ENCODE data around the gene ZIC5. TPM values are rescaled to one million over a fixed set of nuclear protein-coding genes. Genes with fewer than 3 reads are reported as not detected.

ZIC5 gene
- polyA plus RNA-seq, 1 donor from 2014 or later, result 0.94 TPM

DNA sequence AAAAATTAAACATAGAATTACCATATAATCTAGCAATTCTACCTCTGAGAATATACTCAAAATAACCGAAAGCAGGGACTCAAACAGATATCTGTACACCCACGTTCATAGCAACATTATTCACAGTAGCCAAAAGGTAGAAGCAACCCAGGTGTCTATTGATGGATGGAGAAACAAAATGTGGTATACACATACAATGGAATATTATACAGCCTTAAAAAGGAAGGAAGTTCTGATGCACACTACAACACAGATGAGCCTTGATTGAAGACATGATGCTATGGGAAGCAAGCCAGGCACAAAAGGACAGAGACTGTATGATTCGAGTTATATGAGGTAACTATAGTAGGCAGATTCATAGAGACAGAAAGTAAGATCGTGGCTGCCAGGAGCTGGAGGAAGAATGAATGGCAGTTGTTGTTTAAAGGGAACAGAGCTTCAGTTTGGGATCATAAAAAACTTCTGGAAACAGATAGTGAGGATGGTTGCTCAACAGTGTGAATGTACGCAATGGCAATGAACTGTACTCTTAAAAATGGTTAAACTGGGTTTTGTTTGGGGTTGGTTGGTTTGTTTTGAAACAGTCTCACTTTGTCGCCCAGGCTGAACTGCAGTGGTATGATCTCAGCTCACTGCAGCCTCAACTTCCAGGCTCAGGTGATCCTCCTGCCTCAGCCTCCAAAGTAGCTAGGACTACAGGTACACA, 47.5 kb downstream of the ZIC5 start:
- no peak for TF ChIP-seq MXI1 (conservative IDR thresholded peaks at IDR 0.05; ENCODE audit: poor library complexity, severe bottlenecking)
- TF ChIP-seq RAD21 (conservative IDR thresholded peaks at IDR 0.05), result no peak
- TF ChIP-seq EZH2 (IDR thresholded peaks at IDR 0.05; ENCODE audit: borderline replicate concordance, insufficient read depth, low read length, poor library complexity, severe bottlenecking), result no peak
- TF ChIP-seq SMC3 (conservative IDR thresholded peaks at IDR 0.05; ENCODE audit: poor library complexity), result no peak
- TF ChIP-seq, protein P1, sequence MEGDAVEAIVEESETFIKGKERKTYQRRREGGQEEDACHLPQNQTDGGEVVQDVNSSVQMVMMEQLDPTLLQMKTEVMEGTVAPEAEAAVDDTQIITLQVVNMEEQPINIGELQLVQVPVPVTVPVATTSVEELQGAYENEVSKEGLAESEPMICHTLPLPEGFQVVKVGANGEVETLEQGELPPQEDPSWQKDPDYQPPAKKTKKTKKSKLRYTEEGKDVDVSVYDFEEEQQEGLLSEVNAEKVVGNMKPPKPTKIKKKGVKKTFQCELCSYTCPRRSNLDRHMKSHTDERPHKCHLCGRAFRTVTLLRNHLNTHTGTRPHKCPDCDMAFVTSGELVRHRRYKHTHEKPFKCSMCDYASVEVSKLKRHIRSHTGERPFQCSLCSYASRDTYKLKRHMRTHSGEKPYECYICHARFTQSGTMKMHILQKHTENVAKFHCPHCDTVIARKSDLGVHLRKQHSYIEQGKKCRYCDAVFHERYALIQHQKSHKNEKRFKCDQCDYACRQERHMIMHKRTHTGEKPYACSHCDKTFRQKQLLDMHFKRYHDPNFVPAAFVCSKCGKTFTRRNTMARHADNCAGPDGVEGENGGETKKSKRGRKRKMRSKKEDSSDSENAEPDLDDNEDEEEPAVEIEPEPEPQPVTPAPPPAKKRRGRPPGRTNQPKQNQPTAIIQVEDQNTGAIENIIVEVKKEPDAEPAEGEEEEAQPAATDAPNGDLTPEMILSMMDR (IDR thresholded peaks at IDR 0.05; ENCODE audit: poor library complexity, severe bottlenecking), result no peak
- TF ChIP-seq EP300 (conservative IDR thresholded peaks at IDR 0.05; ENCODE audit: poor library complexity, severe bottlenecking), result no peak
- no peak for TF ChIP-seq TAF1 (IDR thresholded peaks at IDR 0.05; ENCODE audit: low read depth)
- TF ChIP-seq, protein P2, sequence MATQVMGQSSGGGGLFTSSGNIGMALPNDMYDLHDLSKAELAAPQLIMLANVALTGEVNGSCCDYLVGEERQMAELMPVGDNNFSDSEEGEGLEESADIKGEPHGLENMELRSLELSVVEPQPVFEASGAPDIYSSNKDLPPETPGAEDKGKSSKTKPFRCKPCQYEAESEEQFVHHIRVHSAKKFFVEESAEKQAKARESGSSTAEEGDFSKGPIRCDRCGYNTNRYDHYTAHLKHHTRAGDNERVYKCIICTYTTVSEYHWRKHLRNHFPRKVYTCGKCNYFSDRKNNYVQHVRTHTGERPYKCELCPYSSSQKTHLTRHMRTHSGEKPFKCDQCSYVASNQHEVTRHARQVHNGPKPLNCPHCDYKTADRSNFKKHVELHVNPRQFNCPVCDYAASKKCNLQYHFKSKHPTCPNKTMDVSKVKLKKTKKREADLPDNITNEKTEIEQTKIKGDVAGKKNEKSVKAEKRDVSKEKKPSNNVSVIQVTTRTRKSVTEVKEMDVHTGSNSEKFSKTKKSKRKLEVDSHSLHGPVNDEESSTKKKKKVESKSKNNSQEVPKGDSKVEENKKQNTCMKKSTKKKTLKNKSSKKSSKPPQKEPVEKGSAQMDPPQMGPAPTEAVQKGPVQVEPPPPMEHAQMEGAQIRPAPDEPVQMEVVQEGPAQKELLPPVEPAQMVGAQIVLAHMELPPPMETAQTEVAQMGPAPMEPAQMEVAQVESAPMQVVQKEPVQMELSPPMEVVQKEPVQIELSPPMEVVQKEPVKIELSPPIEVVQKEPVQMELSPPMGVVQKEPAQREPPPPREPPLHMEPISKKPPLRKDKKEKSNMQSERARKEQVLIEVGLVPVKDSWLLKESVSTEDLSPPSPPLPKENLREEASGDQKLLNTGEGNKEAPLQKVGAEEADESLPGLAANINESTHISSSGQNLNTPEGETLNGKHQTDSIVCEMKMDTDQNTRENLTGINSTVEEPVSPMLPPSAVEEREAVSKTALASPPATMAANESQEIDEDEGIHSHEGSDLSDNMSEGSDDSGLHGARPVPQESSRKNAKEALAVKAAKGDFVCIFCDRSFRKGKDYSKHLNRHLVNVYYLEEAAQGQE (IDR thresholded peaks at IDR 0.05; ENCODE audit: borderline replicate concordance), result no peak
- no peak for TF ChIP-seq POLR2AphosphoS5 (IDR thresholded peaks at IDR 0.05)
- Histone ChIP-seq H3K27me3 (ENCODE audit: insufficient read depth, low read depth, low read length) (no peaks in the 10 kb centered on the region), H3K9ac (ENCODE audit: low read length) (no peak overlapping the region), H3K9me2 (ENCODE audit: insufficient read depth, low read length) (no peaks in the 10 kb centered on the region), H3K27ac (ENCODE audit: low read length) (no peak overlapping the region), H3F3A (ENCODE audit: insufficient read depth, low read length, poor library complexity, severe bottlenecking) (no peaks in the 10 kb centered on the region), H3K79me2 (replicated peaks; ENCODE audit: insufficient read depth, low read length) (no peaks in the 10 kb centered on the region), H3K36me3 (ENCODE audit: insufficient read depth, low read length) (no peaks in the 10 kb centered on the region), H3K9me3 (ENCODE audit: low read length) (no peaks in the 10 kb centered on the region), H4K20me1 (ENCODE audit: insufficient read depth) (no peaks in the 10 kb centered on the region), H3K4me2 (ENCODE audit: low read length) (no peak overlapping the region), H3K4me3 (ENCODE audit: low read length) (no peak overlapping the region), H2AFZ (ENCODE audit: low read depth, low read length) (no peak overlapping the region)

DNA sequence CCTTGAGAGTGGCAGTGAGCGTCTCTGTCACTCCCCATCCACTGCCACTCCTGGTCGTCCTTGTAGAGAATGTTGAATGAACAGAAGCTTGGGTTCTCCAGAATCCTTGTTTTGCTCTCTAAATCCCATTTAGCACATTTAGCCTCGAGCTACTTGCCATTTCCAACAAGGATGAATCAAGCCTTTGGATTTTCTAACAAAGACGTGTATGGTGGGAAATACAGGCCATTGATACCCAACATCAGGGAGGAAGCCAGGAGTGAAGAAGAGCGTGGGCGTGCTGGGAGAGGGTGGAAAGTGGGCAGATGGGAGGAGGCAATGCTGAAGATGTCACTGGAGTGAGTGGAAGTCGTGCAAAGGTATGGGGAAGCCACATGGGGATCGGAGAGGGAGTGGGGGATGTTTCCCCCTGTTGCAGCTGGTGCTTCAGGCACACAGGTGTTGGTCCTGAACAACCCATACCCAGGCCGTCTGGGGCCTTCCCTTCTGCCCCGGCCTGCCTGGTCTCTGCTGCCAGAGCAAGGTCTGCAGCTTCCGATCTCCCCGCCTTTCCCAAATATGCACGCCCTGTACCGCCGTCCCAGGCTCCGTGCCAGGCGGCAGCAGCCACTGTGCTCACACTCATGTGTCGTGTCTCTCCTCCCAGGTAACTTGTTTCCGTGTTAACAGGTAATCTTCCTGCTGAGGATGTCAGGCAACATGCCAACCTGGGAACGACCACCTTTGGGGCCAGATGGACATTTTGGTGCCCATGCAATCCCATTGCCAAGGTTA, 48.7 kb downstream of the ZIC5 start:
- Histone ChIP-seq H4K20me1 (ENCODE audit: insufficient read depth) (no peaks in the 10 kb centered on the region), H3K4me3 (ENCODE audit: low read length) (no peak overlapping the region)

More for the DNA sequence above, 48.7 kb downstream of the ZIC5 start:
- Histone ChIP-seq H3K27ac (ENCODE audit: low read length) (no peak overlapping the region), H3K27me3 (ENCODE audit: insufficient read depth, low read depth, low read length) (no peaks in the 10 kb centered on the region), H3K9me2 (ENCODE audit: insufficient read depth, low read length) (no peaks in the 10 kb centered on the region), H3K9me3 (ENCODE audit: low read length) (no peaks in the 10 kb centered on the region), H3K9ac (ENCODE audit: low read length) (no peak overlapping the region), H2AFZ (ENCODE audit: low read depth, low read length) (no peak overlapping the region), H3F3A (ENCODE audit: insufficient read depth, low read length, poor library complexity, severe bottlenecking) (no peaks in the 10 kb centered on the region), H3K4me2 (ENCODE audit: low read length) (no peak overlapping the region), H3K36me3 (ENCODE audit: insufficient read depth, low read length) (no peaks in the 10 kb centered on the region), H3K79me2 (replicated peaks; ENCODE audit: insufficient read depth, low read length) (no peaks in the 10 kb centered on the region)
- TF ChIP-seq SMC3 (conservative IDR thresholded peaks at IDR 0.05; ENCODE audit: poor library complexity), result no peak
- TF ChIP-seq RAD21 (conservative IDR thresholded peaks at IDR 0.05), result no peak
- no peak for TF ChIP-seq EZH2 (IDR thresholded peaks at IDR 0.05; ENCODE audit: borderline replicate concordance, insufficient read depth, low read length, poor library complexity, severe bottlenecking)
- no peak for TF ChIP-seq POLR2AphosphoS5 (IDR thresholded peaks at IDR 0.05)
- no peak for TF ChIP-seq EP300 (conservative IDR thresholded peaks at IDR 0.05; ENCODE audit: poor library complexity, severe bottlenecking)
- no peak for TF ChIP-seq TAF1 (IDR thresholded peaks at IDR 0.05; ENCODE audit: low read depth)
- TF ChIP-seq, protein P2 (IDR thresholded peaks at IDR 0.05; ENCODE audit: borderline replicate concordance), result no peak
- TF ChIP-seq, protein P1 (IDR thresholded peaks at IDR 0.05; ENCODE audit: poor library complexity, severe bottlenecking), result no peak

Measured in neural cell (in vitro differentiated cells).